Endothelial cell (in vitro differentiated cells): ENCODE measurements around the gene ELK3. TPM values are rescaled to one million over a fixed set of nuclear protein-coding genes. Genes with fewer than 3 reads are reported as not detected.
A peak's percentile ranks its signal among the peaks of the same experiment; 100 is the strongest.

Experiments used
- DNase-seq: peaks from one replicate; pipeline ENCODE4 v3.0.0; 2021; ENCODE audit warnings: low spot score
- H3K27ac Mint-ChIP-seq: one replicate; pipeline ENCODE4 v1.8.0; 2021; ENCODE audit warnings: mixed read lengths, inconsistent platforms; ENCODE audit not compliant: unreplicated experiment
- H3K27me3 Mint-ChIP-seq: one replicate; pipeline ENCODE4 v1.8.0; 2021; ENCODE audit warnings: mild to moderate bottlenecking, moderate library complexity, mixed read lengths, inconsistent platforms; ENCODE audit not compliant: unreplicated experiment
- H3K36me3 Mint-ChIP-seq: one replicate; pipeline ENCODE4 v1.8.0; 2021; ENCODE audit warnings: mild to moderate bottlenecking, low read depth, mixed read lengths, inconsistent platforms; ENCODE audit not compliant: unreplicated experiment
- H3K4me1 Mint-ChIP-seq: one replicate; pipeline ENCODE4 v1.8.0; 2021; ENCODE audit warnings: mild to moderate bottlenecking, mixed read lengths, inconsistent platforms; ENCODE audit not compliant: unreplicated experiment
- H3K4me3 Mint-ChIP-seq: one replicate; pipeline ENCODE4 v1.8.0; 2021; ENCODE audit warnings: mild to moderate bottlenecking, mixed read lengths, inconsistent platforms; ENCODE audit not compliant: unreplicated experiment
- H3K9me3 Mint-ChIP-seq: one replicate; pipeline ENCODE4 v1.8.0; 2021; ENCODE audit warnings: mixed read lengths, inconsistent platforms; ENCODE audit not compliant: unreplicated experiment
- long read RNA-seq: library from polyadenylated mRNA; unstranded; transcript quantifications from one replicate; pipeline ENCODE4 v2.0.0, GENCODE V29; 2020; ENCODE audit not compliant: unreplicated experiment
- total RNA-seq: library from RNA; stranded (reverse); fragmentation: NEBNext Ultra II Directional; extraction: Animal tissue kit (Norgen Biotek cat#: 25700); gene quantifications from one replicate; pipeline ENCODE4 v1.2.1, GENCODE V29; 2021; ENCODE audit not compliant: unreplicated experiment
- TF ChIP-seq, protein P1 (sequence below): fragments of 200-600 bp; sonication (generic); IDR thresholded peaks from one replicate; pipeline ENCODE4 v1.5.0; 2021; ENCODE audit warnings: antibody characterized with exemption; ENCODE audit not compliant: unreplicated experiment

The ELK3 gene
- 294 TPM for total RNA-seq
- long read RNA-seq, full-length matches to known transcripts = 70 of 99 reads
- long read RNA-seq, partial matches to known transcripts = 15 of 99 reads
- long read RNA-seq, other reads (novel, unspliced or antisense) = 14 of 99 reads

DNA sequence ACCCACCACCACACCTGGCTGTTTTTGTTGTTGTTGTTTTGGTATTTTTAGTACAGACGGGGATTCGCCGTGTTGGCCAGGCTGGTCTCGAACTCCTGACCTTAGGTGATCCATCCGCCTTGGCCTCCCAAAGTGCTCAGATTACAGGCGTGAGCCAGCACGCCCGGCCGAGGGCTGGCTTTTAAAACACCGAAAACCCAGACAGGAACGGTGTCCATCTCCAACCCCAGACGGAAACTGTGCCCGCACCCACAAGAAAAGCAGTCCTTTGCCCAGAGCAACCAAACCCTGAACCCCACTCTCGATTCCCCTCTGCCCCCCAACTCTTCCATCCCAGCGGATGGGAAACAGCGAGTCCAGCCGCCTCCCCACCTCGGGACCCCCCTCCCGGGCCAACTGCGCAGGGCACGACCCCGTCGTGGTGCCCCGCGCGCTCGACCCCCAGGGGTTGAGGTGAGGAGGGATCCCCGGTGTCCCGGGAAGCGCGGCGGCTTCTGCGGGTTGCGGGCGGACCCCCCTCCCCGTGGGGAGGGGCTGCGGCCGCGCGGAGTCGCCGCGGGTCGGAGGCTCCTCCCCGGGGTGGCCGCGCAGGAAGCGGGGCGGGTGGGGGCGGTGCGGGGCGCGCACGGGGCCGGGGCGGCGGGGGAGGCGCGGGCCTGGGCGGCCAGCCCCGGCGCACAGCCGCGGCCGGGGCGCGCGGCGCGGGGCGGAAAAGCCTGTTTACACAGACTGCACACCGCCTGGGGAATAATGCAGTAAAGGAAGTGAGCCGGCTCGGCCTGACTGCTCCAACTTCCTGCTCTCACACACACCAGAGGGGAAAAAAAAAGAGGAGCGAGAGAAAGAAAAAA is at the start of gene ELK3:
ELK3 (plus strand) TSS at position 651 of the 851 bp plus-strand sequence.
- Mint-ChIP-seq H3K36me3 (peaks cover 24% of the 10 kb centered on the region), H3K9me3 (no peaks in the 10 kb centered on the region), H3K4me1 (peaks cover 50% of the 10 kb centered on the region), H3K4me3 (peak within 1 kb of the TSS; percentile 100), H3K27ac (peak within 1 kb of the TSS; percentile 100), H3K27me3 (peaks cover 21% of the 10 kb centered on the region)
- TF ChIP-seq, protein P1, sequence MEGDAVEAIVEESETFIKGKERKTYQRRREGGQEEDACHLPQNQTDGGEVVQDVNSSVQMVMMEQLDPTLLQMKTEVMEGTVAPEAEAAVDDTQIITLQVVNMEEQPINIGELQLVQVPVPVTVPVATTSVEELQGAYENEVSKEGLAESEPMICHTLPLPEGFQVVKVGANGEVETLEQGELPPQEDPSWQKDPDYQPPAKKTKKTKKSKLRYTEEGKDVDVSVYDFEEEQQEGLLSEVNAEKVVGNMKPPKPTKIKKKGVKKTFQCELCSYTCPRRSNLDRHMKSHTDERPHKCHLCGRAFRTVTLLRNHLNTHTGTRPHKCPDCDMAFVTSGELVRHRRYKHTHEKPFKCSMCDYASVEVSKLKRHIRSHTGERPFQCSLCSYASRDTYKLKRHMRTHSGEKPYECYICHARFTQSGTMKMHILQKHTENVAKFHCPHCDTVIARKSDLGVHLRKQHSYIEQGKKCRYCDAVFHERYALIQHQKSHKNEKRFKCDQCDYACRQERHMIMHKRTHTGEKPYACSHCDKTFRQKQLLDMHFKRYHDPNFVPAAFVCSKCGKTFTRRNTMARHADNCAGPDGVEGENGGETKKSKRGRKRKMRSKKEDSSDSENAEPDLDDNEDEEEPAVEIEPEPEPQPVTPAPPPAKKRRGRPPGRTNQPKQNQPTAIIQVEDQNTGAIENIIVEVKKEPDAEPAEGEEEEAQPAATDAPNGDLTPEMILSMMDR = no peak
- DNase-seq = peak; percentile 85

GRCh38 chr12:96146747-96147146 is 47.4 kb upstream of the ELK3 start:
- TF ChIP-seq, protein P1 = no peak
- peaks cover 6% of the 10 kb centered on the region for H3K27me3 Mint-ChIP-seq
- no peak for DNase-seq
- no peaks in the 10 kb centered on the region for H3K36me3 Mint-ChIP-seq
- no peak overlapping the region for H3K27ac Mint-ChIP-seq
- peaks cover 47% of the 10 kb centered on the region for H3K4me1 Mint-ChIP-seq
- H3K4me3 Mint-ChIP-seq = no peak overlapping the region
- H3K9me3 Mint-ChIP-seq = no peaks in the 10 kb centered on the region

DNA sequence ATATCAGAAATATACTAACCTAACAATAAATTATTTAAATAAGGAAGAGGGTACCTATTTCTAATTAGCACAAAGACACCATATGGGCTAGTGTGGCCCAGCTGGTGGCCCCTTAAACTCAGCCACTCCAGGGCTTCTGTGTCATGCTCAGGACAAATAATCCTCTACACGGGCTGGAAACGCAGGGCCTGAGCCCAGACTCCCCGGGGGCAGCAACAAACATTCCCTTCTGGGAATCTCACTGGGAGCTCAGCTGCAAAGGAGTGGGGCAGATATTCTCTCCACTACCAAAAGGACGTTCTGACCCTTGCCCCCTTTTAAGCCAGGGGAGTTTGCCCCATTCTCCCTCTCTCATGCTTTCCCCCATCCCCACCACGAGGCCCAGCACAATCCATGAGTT is 43.7 kb upstream of the ELK3 start:
- Mint-ChIP-seq H3K27ac (peak overlapping the region; percentile 30), H3K9me3 (no peaks in the 10 kb centered on the region), H3K36me3 (peaks cover 6% of the 10 kb centered on the region), H3K4me1 (peaks cover 33% of the 10 kb centered on the region), H3K4me3 (no peak overlapping the region), H3K27me3 (no peaks in the 10 kb centered on the region)
- DNase-seq = no peak
- TF ChIP-seq, protein P1 = no peak

- no peak overlapping the region for H3K27ac Mint-ChIP-seq
- no peak for DNase-seq
- TF ChIP-seq, protein P1 = no peak
- H3K9me3 Mint-ChIP-seq = no peaks in the 10 kb centered on the region
- no peaks in the 10 kb centered on the region for H3K27me3 Mint-ChIP-seq
- no peak overlapping the region for H3K4me3 Mint-ChIP-seq
- H3K36me3 Mint-ChIP-seq = peaks cover 6% of the 10 kb centered on the region
- peaks cover 31% of the 10 kb centered on the region for H3K4me1 Mint-ChIP-seq
Measured at GRCh38 chr12:96152164-96152563, 42.0 kb upstream of the ELK3 start.
